Osteoblast (primary cell): ENCODE results near the gene CPB1. TPM values are rescaled to one million over a fixed set of nuclear protein-coding genes. Genes with fewer than 3 reads are reported as not detected.
A peak's percentile ranks its signal among the peaks of the same experiment; 100 is the strongest.

Experiments used
- DNase-seq: peaks from one replicate; pipeline ENCODE4 v3.0.0; 2011; ENCODE audit warnings: low spot score, mixed read lengths; ENCODE audit not compliant: insufficient read length; ENCODE audit errors: missing footprints
- H2AFZ ChIP-seq: 2 replicates; pipeline ENCODE4 v1.6.0; 2011; ENCODE audit warnings: mild to moderate bottlenecking, low read length
- H3K27ac ChIP-seq: 2 replicates; pipeline ENCODE4 v1.5.1; 2011; ENCODE audit warnings: mild to moderate bottlenecking, low read depth, low read length, moderate library complexity
- H3K27me3 ChIP-seq: 2 replicates; pipeline ENCODE4 v1.6.0; 2012; ENCODE audit warnings: mild to moderate bottlenecking, control low read depth, inconsistent platforms, low read length, moderate library complexity; ENCODE audit not compliant: insufficient read depth
- H3K36me3 ChIP-seq: 2 replicates; pipeline ENCODE4 v1.5.1; 2011; ENCODE audit warnings: mild to moderate bottlenecking, low read length, control low read depth, moderate library complexity; ENCODE audit not compliant: insufficient read depth
- H3K4me1 ChIP-seq: 2 replicates; pipeline ENCODE4 v1.5.1; 2011; ENCODE audit warnings: mild to moderate bottlenecking, low read length, control low read depth, moderate library complexity; ENCODE audit not compliant: insufficient read depth
- H3K4me2 ChIP-seq: 2 replicates; pipeline ENCODE4 v1.6.0; 2011; ENCODE audit warnings: mild to moderate bottlenecking, low read length; ENCODE audit not compliant: insufficient read depth
- H3K4me3 ChIP-seq: fragments of 200-600 bp; sonication (generic); 3 replicates; pipeline ENCODE4 v1.5.1; 2012; ENCODE audit warnings: mild to moderate bottlenecking, low read length, inconsistent platforms; ENCODE audit not compliant: insufficient read depth
- H3K79me2 ChIP-seq: 2 replicates; pipeline ENCODE4 v1.6.0; 2012; ENCODE audit warnings: mild to moderate bottlenecking, low read length, control low read depth, inconsistent platforms; ENCODE audit not compliant: insufficient read depth
- H3K9me3 ChIP-seq: 2 replicates; pipeline ENCODE4 v1.5.1; 2011; ENCODE audit warnings: low read depth, low read length, control low read depth
- H4K20me1 ChIP-seq: 2 replicates; pipeline ENCODE4 v1.6.0; 2012; ENCODE audit warnings: mild to moderate bottlenecking, low read length, control low read depth; ENCODE audit not compliant: insufficient read depth
- total RNA-seq: library from RNA; depleted of rRNA; stranded (reverse); fragments of >200 nt; gene quantifications from 2 replicates; pipeline ENCODE4 v1.2.3, GENCODE V29; 2012
- TF ChIP-seq, protein P1 (sequence below): IDR thresholded peaks from 2 replicates; pipeline ENCODE4 v1.5.1; 2011; ENCODE audit warnings: mild to moderate bottlenecking, low read depth, low read length, moderate library complexity; ENCODE audit errors: extremely low read depth

The CPB1 gene
- total RNA-seq, 1 donor = 1.1 TPM

DNA sequence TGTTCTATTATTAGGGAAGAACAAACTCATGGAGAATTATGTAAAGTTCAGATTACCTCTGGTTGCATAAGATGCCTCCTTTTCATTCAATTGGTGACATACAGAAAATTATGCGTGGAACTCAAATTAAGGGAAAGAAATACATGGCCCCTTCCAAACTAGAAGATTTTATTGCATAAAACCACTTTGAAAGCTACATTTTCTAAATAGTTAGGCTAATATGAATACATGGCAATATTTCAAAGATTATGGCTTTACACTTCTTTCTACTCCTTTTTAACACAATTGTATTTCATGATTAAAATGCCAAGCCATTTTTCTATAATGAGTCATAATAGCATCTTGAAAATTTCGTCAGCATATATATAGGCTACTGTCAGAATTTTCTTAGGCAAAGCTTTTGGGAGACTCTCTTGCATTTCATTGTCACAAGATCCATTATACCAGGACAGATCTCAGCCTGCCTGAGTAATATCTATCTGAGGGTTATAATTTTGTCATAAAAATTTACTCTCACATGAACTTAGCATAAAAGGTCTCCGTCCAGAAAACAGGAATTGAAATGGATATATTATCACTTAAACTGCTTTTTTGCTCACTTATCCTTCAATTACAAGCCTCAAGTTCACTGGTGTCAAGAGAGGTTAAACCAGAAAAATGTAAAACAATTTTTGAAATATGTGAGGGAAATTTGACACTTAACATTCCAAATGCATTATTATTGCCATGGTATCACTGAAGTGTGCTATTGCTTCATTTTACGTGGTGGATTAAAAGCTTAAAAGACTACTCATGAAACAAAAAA, 74.6 kb downstream of the CPB1 start:
- Histone ChIP-seq H3K4me3 (peak overlapping the region; percentile 39), H3K9me3 (no peaks in the 10 kb centered on the region), H3K27me3 (no peaks in the 10 kb centered on the region), H3K36me3 (no peaks in the 10 kb centered on the region), H4K20me1 (no peaks in the 10 kb centered on the region), H3K27ac (peak overlapping the region; percentile 90), H3K79me2 (no peaks in the 10 kb centered on the region), H3K4me2 (peak overlapping the region; percentile 74), H3K4me1 (peaks cover 25% of the 10 kb centered on the region), H2AFZ (no peak overlapping the region)
- TF ChIP-seq, protein P1, sequence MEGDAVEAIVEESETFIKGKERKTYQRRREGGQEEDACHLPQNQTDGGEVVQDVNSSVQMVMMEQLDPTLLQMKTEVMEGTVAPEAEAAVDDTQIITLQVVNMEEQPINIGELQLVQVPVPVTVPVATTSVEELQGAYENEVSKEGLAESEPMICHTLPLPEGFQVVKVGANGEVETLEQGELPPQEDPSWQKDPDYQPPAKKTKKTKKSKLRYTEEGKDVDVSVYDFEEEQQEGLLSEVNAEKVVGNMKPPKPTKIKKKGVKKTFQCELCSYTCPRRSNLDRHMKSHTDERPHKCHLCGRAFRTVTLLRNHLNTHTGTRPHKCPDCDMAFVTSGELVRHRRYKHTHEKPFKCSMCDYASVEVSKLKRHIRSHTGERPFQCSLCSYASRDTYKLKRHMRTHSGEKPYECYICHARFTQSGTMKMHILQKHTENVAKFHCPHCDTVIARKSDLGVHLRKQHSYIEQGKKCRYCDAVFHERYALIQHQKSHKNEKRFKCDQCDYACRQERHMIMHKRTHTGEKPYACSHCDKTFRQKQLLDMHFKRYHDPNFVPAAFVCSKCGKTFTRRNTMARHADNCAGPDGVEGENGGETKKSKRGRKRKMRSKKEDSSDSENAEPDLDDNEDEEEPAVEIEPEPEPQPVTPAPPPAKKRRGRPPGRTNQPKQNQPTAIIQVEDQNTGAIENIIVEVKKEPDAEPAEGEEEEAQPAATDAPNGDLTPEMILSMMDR = no peak
- DNase-seq = peak; percentile 57

DNA sequence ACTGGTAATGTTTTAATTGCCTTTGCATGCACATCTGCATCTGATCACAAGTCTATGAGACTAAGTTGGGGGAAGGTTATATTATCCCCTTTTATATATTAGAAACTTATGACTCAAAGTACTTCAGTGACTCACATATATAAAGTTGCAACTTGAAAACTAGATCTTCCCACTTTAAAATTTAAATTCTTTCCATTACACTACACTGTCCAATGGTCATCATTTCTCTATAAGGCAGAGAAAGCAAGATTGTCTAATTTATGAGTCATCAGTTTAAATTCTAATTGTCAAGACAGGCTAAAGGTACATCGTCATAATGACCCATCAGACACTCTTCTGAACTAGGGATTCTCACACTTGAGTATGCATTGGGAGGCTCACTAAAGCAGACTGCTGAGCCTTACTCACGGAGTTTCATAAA, 75.4 kb downstream of the CPB1 start:
- Histone ChIP-seq H3K79me2 (no peaks in the 10 kb centered on the region), H4K20me1 (no peaks in the 10 kb centered on the region), H3K4me1 (peaks cover 25% of the 10 kb centered on the region), H3K4me2 (peak overlapping the region; percentile 74), H3K9me3 (no peaks in the 10 kb centered on the region), H3K27ac (peak overlapping the region; percentile 90), H3K27me3 (no peaks in the 10 kb centered on the region), H3K4me3 (no peak overlapping the region), H2AFZ (no peak overlapping the region), H3K36me3 (no peaks in the 10 kb centered on the region)
- TF ChIP-seq, protein P1 = no peak
- DNase-seq = peak; percentile 81

DNA sequence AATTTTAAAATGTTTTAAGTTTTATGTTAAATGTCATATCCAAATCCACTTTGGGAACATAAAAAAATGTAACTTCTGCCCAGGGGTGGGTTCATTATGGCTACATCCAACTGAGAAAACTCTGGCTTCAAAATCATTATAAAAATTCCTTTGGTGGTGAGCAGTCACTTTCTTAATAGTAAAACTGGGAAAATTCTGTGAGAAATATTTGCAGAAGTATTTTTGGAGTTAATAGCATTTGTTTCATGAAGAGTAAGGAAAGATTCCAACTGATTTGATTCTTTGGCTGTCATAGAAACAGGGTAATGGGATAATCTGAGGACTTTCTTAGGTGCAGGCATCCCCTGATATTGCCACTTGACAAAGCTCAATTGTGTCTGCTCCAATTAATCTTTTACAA, 76.3 kb downstream of the CPB1 start:
- no peaks in the 10 kb centered on the region for H3K9me3 ChIP-seq
- H4K20me1 ChIP-seq = no peaks in the 10 kb centered on the region
- no peaks in the 10 kb centered on the region for H3K79me2 ChIP-seq
- H3K36me3 ChIP-seq = no peaks in the 10 kb centered on the region
- no peaks in the 10 kb centered on the region for H3K27me3 ChIP-seq
- no peak for DNase-seq
- H3K4me2 ChIP-seq = no peak overlapping the region
- H2AFZ ChIP-seq = no peak overlapping the region
- no peak overlapping the region for H3K4me3 ChIP-seq
- H3K27ac ChIP-seq = no peak overlapping the region
- H3K4me1 ChIP-seq = peaks cover 25% of the 10 kb centered on the region
- TF ChIP-seq, protein P1 = no peak

DNA sequence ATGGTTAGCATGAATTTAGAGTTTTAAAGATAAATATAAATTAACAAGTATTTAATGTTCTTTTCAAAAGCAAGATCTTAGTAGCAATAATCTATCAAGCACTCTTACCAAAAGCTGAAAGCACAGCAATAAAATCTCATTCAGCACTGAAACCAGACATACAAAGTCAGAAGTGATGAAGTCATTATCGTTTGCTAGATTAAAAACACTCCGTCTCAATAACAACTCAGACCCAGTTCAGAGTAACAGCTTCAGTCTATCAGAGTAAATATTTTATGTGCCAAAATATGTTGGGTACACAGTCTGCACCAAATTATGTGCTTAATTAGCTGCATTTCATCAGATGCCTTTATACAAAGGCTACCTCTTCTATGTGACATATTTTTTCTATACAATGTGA, 79.1 kb downstream of the CPB1 start:
- H3K4me3 ChIP-seq = no peak overlapping the region
- H3K79me2 ChIP-seq = no peaks in the 10 kb centered on the region
- H2AFZ ChIP-seq = no peak overlapping the region
- H3K9me3 ChIP-seq = no peaks in the 10 kb centered on the region
- TF ChIP-seq, protein P1 = no peak
- DNase-seq = no peak
- H3K4me1 ChIP-seq = peaks cover 20% of the 10 kb centered on the region
- H3K27ac ChIP-seq = no peak overlapping the region
- no peaks in the 10 kb centered on the region for H4K20me1 ChIP-seq
- no peaks in the 10 kb centered on the region for H3K27me3 ChIP-seq
- H3K36me3 ChIP-seq = no peaks in the 10 kb centered on the region
- H3K4me2 ChIP-seq = no peak overlapping the region

Other genes starting within 250 kb of the CPB1 start
- gene AGTR1, start 129.9 kb upstream of the CPB1 start, total RNA-seq = 10.5 and 13.3 TPM in 2 replicates
- 1.1 and 2.1 TPM in 2 replicates for gene CPA3, start 37.5 kb downstream of the CPB1 start, total RNA-seq
- 42.3 and 54.8 TPM in 2 replicates for gene GYG1, start 163.7 kb downstream of the CPB1 start, total RNA-seq